ENCODE measurements around the gene SS18.
A peak's percentile ranks its signal among the peaks of the same experiment; 100 is the strongest.

Gene SS18

DNA sequence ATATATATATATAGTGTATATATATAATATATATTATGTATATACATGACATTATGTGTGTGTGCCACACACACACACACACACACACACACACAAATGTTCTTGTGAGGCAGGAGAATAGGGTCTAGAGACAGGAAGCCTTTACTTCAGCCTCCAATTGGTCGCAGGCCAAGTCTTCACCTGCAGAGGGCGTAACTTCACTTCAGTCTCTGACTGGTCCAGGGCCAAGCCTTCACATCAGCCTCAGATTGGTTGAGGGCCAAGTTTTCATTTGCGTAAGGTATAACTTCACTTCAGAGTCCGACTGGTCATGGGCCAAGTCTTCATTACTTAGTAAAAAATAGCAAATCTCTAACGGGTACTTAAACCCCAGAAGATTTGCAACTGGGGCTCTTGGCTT is 13.2 kb upstream of the SS18 start:
- Histone ChIP-seq H3K27ac (ENCODE audit: low read depth, low read length) (no peak overlapping the region), H3K4me3 (ENCODE audit: low read depth in 1 of 5, low read length in 5 of 5) (no peak overlapping the region), H3K36me3 (ENCODE audit: control insufficient read depth in 5 of 5, insufficient read depth in 5 of 5, low read length in 5 of 5) (no peaks in the 10 kb centered on the region), H3K9ac (ENCODE audit: low read length in 5 of 5) (no peak overlapping the region), H3K27me3 (ENCODE audit: control insufficient read depth in 5 of 5, insufficient read depth in 4 of 5, low read length in 5 of 5) (no peaks in the 10 kb centered on the region), H3K9me3 (ENCODE audit: control insufficient read depth in 5 of 5, low read length in 5 of 5) (no peaks in the 10 kb centered on the region), H3K4me1 (ENCODE audit: control insufficient read depth in 5 of 5, insufficient read depth in 5 of 5, low read length in 5 of 5) (no peaks in the 10 kb centered on the region)

DNA sequence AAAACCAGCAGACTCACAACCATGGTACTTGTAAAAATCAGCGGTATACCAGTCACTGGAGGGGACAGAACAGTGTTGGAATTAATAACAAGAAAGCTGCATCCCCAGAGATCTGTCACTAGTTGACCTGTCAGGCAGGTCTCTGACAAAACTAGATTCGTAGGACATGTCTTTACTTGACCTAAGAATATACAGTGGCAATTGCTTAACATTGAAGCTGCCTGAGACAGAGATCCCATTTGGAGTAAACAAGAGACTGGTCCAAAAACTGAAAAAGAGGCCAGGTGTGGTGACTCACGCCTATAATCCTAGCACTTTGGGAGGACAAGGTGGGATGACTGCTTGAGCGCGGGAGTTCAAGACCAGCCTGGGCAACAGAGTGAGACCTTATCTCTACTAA is 7.2 kb upstream of the SS18 start:
- Histone ChIP-seq H3K36me3 (ENCODE audit: control insufficient read depth in 5 of 5, insufficient read depth in 5 of 5, low read length in 5 of 5) (no peaks in the 10 kb centered on the region), H3K4me3 (ENCODE audit: low read depth in 1 of 5, low read length in 5 of 5) (no peak overlapping the region), H3K27ac (ENCODE audit: low read depth, low read length) (no peak overlapping the region), H3K9me3 (ENCODE audit: control insufficient read depth in 5 of 5, low read length in 5 of 5) (no peaks in the 10 kb centered on the region), H3K27me3 (ENCODE audit: control insufficient read depth in 5 of 5, insufficient read depth in 4 of 5, low read length in 5 of 5) (no peaks in the 10 kb centered on the region), H3K9ac (ENCODE audit: low read length in 5 of 5) (no peak overlapping the region), H3K4me1 (ENCODE audit: control insufficient read depth in 5 of 5, insufficient read depth in 5 of 5, low read length in 5 of 5) (no peaks in the 10 kb centered on the region)

- no peak overlapping the region for H3K9ac ChIP-seq (ENCODE audit: low read length in 5 of 5)
- H3K9me3 ChIP-seq (ENCODE audit: control insufficient read depth in 5 of 5, low read length in 5 of 5) = no peaks in the 10 kb centered on the region
- H3K4me1 ChIP-seq (ENCODE audit: control insufficient read depth in 5 of 5, insufficient read depth in 5 of 5, low read length in 5 of 5) = no peaks in the 10 kb centered on the region
- H3K27ac ChIP-seq (ENCODE audit: low read depth, low read length) = no peak overlapping the region
- H3K4me3 ChIP-seq (ENCODE audit: low read depth in 1 of 5, low read length in 5 of 5) = no peak overlapping the region
- no peaks in the 10 kb centered on the region for H3K27me3 ChIP-seq (ENCODE audit: control insufficient read depth in 5 of 5, insufficient read depth in 4 of 5, low read length in 5 of 5)
- no peaks in the 10 kb centered on the region for H3K36me3 ChIP-seq (ENCODE audit: control insufficient read depth in 5 of 5, insufficient read depth in 5 of 5, low read length in 5 of 5)
Measured at GRCh38 chr18:26096852-26097251, 6.4 kb upstream of the SS18 start.

GRCh38 chr18:26091047-26091630 is 726 bp upstream of the SS18 start:
- peaks cover 1 to 8% (median 5%) of the 10 kb centered on the region in 5 donors for H3K36me3 ChIP-seq (ENCODE audit: control insufficient read depth in 5 of 5, insufficient read depth in 5 of 5, low read length in 5 of 5)
- peak overlapping the region; percentile 98 for H3K27ac ChIP-seq (ENCODE audit: low read depth, low read length)
- H3K27me3 ChIP-seq (ENCODE audit: control insufficient read depth in 5 of 5, insufficient read depth in 4 of 5, low read length in 5 of 5) = no peaks in the 10 kb centered on the region
- H3K9ac ChIP-seq (ENCODE audit: low read length in 5 of 5) = peak overlapping the region in 4 of 5 donors; percentile 83 to 93 (median 89)
- H3K4me3 ChIP-seq (ENCODE audit: low read depth in 1 of 5, low read length in 5 of 5) = peak overlapping the region; percentile 90 to 97 (median 93)
- H3K4me1 ChIP-seq (ENCODE audit: control insufficient read depth in 5 of 5, insufficient read depth in 5 of 5, low read length in 5 of 5) = peaks cover 0 to 34% (median 27%) of the 10 kb centered on the region in 5 donors
- H3K9me3 ChIP-seq (ENCODE audit: control insufficient read depth in 5 of 5, low read length in 5 of 5) = no peaks in the 10 kb centered on the region

GRCh38 chr18:26089293-26090129 is 902 bp downstream of the SS18 start:
- Histone ChIP-seq H3K9me3 (ENCODE audit: control insufficient read depth in 5 of 5, low read length in 5 of 5) (no peaks in the 10 kb centered on the region), H3K9ac (ENCODE audit: low read length in 5 of 5) (peak overlapping the region in 4 of 5 donors; percentile 89 to 96 (median 92)), H3K27ac (ENCODE audit: low read depth, low read length) (peak overlapping the region; percentile 98), H3K27me3 (ENCODE audit: control insufficient read depth in 5 of 5, insufficient read depth in 4 of 5, low read length in 5 of 5) (no peaks in the 10 kb centered on the region), H3K36me3 (ENCODE audit: control insufficient read depth in 5 of 5, insufficient read depth in 5 of 5, low read length in 5 of 5) (peaks cover 9 to 16% (median 13%) of the 10 kb centered on the region in 5 donors), H3K4me3 (ENCODE audit: low read depth in 1 of 5, low read length in 5 of 5) (peak overlapping the region; percentile 90 to 93 (median 93)), H3K4me1 (ENCODE audit: control insufficient read depth in 5 of 5, insufficient read depth in 5 of 5, low read length in 5 of 5) (peaks cover 0 to 37% (median 27%) of the 10 kb centered on the region in 5 donors)

GRCh38 chr18:26088487-26088886 is 1.9 kb downstream of the SS18 start:
- Histone ChIP-seq H3K9me3 (ENCODE audit: control insufficient read depth in 5 of 5, low read length in 5 of 5) (no peaks in the 10 kb centered on the region), H3K27me3 (ENCODE audit: control insufficient read depth in 5 of 5, insufficient read depth in 4 of 5, low read length in 5 of 5) (no peaks in the 10 kb centered on the region), H3K27ac (ENCODE audit: low read depth, low read length) (peak overlapping the region; percentile 98), H3K4me3 (ENCODE audit: low read depth in 1 of 5, low read length in 5 of 5) (peak overlapping the region in 2 of 5 donors; percentile 93), H3K4me1 (ENCODE audit: control insufficient read depth in 5 of 5, insufficient read depth in 5 of 5, low read length in 5 of 5) (peaks cover 0 to 37% (median 27%) of the 10 kb centered on the region in 5 donors), H3K9ac (ENCODE audit: low read length in 5 of 5) (peak overlapping the region in 2 of 5 donors; percentile 0 to 25), H3K36me3 (ENCODE audit: control insufficient read depth in 5 of 5, insufficient read depth in 5 of 5, low read length in 5 of 5) (peaks cover 12 to 24% (median 19%) of the 10 kb centered on the region in 5 donors)

DNA sequence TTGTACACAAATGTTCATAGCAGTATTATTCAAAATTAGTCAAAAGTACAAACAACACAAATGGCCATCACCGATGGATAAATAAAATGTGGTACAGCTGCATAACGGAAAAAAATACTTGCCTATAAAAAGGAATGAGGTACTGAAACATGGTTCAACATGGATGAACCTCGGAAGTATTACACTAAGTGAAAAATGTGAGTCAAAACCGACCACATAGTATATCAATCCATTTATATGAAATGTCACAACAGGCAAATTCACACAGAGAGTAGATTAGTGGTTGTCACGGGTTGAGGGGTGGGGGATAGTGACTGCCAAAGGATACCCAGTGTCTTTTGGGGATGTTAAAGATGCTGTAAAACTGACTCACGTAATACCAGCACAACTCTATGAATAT is 3.5 kb downstream of the SS18 start:
- Histone ChIP-seq H3K9ac (ENCODE audit: low read length in 5 of 5) (no peak overlapping the region), H3K36me3 (ENCODE audit: control insufficient read depth in 5 of 5, insufficient read depth in 5 of 5, low read length in 5 of 5) (peaks cover 15 to 37% (median 22%) of the 10 kb centered on the region in 5 donors), H3K27me3 (ENCODE audit: control insufficient read depth in 5 of 5, insufficient read depth in 4 of 5, low read length in 5 of 5) (no peaks in the 10 kb centered on the region), H3K4me1 (ENCODE audit: control insufficient read depth in 5 of 5, insufficient read depth in 5 of 5, low read length in 5 of 5) (peaks cover 0 to 37% (median 27%) of the 10 kb centered on the region in 5 donors), H3K4me3 (ENCODE audit: low read depth in 1 of 5, low read length in 5 of 5) (no peak overlapping the region), H3K9me3 (ENCODE audit: control insufficient read depth in 5 of 5, low read length in 5 of 5) (no peaks in the 10 kb centered on the region), H3K27ac (ENCODE audit: low read depth, low read length) (no peak overlapping the region)

- Histone ChIP-seq H3K4me3 (ENCODE audit: low read depth in 1 of 5, low read length in 5 of 5) (no peak overlapping the region), H3K27ac (ENCODE audit: low read depth, low read length) (no peak overlapping the region), H3K9ac (ENCODE audit: low read length in 5 of 5) (no peak overlapping the region), H3K9me3 (ENCODE audit: control insufficient read depth in 5 of 5, low read length in 5 of 5) (no peaks in the 10 kb centered on the region), H3K36me3 (ENCODE audit: control insufficient read depth in 5 of 5, insufficient read depth in 5 of 5, low read length in 5 of 5) (peaks cover 19 to 46% (median 27%) of the 10 kb centered on the region in 5 donors), H3K27me3 (ENCODE audit: control insufficient read depth in 5 of 5, insufficient read depth in 4 of 5, low read length in 5 of 5) (no peaks in the 10 kb centered on the region), H3K4me1 (ENCODE audit: control insufficient read depth in 5 of 5, insufficient read depth in 5 of 5, low read length in 5 of 5) (peaks cover 0 to 31% (median 22%) of the 10 kb centered on the region in 5 donors)
Measured at GRCh38 chr18:26085056-26085455, 5.4 kb downstream of the SS18 start.

DNA sequence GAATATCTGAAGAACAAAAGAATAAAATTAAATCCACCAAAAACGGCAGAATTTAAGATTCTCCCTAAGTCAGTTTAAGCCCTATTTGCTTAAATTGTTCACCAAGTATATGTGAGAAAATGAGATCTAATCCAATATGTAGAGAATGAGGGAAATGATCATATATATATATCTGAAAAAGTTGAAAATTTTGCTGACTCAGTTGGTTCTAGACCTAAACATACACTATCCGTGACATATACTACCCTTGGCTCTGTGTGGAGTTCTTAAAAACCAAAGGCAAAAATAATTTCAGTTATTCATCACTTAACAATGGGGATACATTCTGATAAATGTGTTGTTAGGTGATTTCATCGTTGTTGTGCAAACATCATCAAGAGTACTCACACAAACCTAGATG is 7.3 kb downstream of the SS18 start:
- peaks cover 0 to 14% (median 4%) of the 10 kb centered on the region in 5 donors for H3K4me1 ChIP-seq (ENCODE audit: control insufficient read depth in 5 of 5, insufficient read depth in 5 of 5, low read length in 5 of 5)

GRCh38 chr18:26082475-26082874 is 7.9 kb downstream of the SS18 start:
- Histone ChIP-seq H3K4me3 (ENCODE audit: low read depth in 1 of 5, low read length in 5 of 5) (no peak overlapping the region), H3K27me3 (ENCODE audit: control insufficient read depth in 5 of 5, insufficient read depth in 4 of 5, low read length in 5 of 5) (no peaks in the 10 kb centered on the region), H3K27ac (ENCODE audit: low read depth, low read length) (no peak overlapping the region), H3K36me3 (ENCODE audit: control insufficient read depth in 5 of 5, insufficient read depth in 5 of 5, low read length in 5 of 5) (peaks cover 20 to 56% (median 30%) of the 10 kb centered on the region in 5 donors), H3K4me1 (ENCODE audit: control insufficient read depth in 5 of 5, insufficient read depth in 5 of 5, low read length in 5 of 5) (peaks cover 0 to 8% (median 0%) of the 10 kb centered on the region in 5 donors), H3K9ac (ENCODE audit: low read length in 5 of 5) (no peak overlapping the region), H3K9me3 (ENCODE audit: control insufficient read depth in 5 of 5, low read length in 5 of 5) (no peaks in the 10 kb centered on the region)

More for the DNA sequence above, 7.3 kb downstream of the SS18 start:
- H3K4me3 ChIP-seq (ENCODE audit: low read depth in 1 of 5, low read length in 5 of 5) = no peak overlapping the region
- no peak overlapping the region for H3K9ac ChIP-seq (ENCODE audit: low read length in 5 of 5)
- H3K27ac ChIP-seq (ENCODE audit: low read depth, low read length) = no peak overlapping the region
- H3K27me3 ChIP-seq (ENCODE audit: control insufficient read depth in 5 of 5, insufficient read depth in 4 of 5, low read length in 5 of 5) = no peaks in the 10 kb centered on the region
- peaks cover 19 to 51% (median 29%) of the 10 kb centered on the region in 5 donors for H3K36me3 ChIP-seq (ENCODE audit: control insufficient read depth in 5 of 5, insufficient read depth in 5 of 5, low read length in 5 of 5)
- H3K9me3 ChIP-seq (ENCODE audit: control insufficient read depth in 5 of 5, low read length in 5 of 5) = no peaks in the 10 kb centered on the region

Data from subcutaneous abdominal adipose tissue (tissue), 5 donors.